Medulla oblongata (tissue), 1 donor: ENCODE results near the gene P3R3URF.

Source experiments
- DNase-seq: peaks from one replicate; pipeline ENCODE4 v3.0.0-alpha.2; 2015; ENCODE audit errors: extremely low spot score

Gene P3R3URF

GRCh38 chr1:46172321-46172720 is 4.0 kb downstream of the P3R3URF start:
- DNase-seq: no peak

- DNase-seq: no peak
Observed at GRCh38 chr1:46171871-46172270, 4.4 kb downstream of the P3R3URF start.

GRCh38 chr1:46171351-46171750 is 4.9 kb downstream of the P3R3URF start:
- no peak for DNase-seq

- DNase-seq: no peak
Observed at GRCh38 chr1:46169811-46170454, 6.4 kb downstream of the P3R3URF start.

- DNase-seq: no peak
Observed at GRCh38 chr1:46168477-46168876, 7.8 kb downstream of the P3R3URF start.

- no peak for DNase-seq
Observed at GRCh38 chr1:46166521-46167462, 9.5 kb downstream of the P3R3URF start.

- no peak for DNase-seq
Observed at GRCh38 chr1:46160212-46160611, 16.1 kb downstream of the P3R3URF start.

- DNase-seq: no peak
Observed at GRCh38 chr1:46159516-46159915, 16.8 kb downstream of the P3R3URF start.

GRCh38 chr1:46158312-46159281 is 17.7 kb downstream of the P3R3URF start:
- no peak for DNase-seq

- DNase-seq: no peak
Observed at GRCh38 chr1:46157916-46158311, 18.4 kb downstream of the P3R3URF start.

- DNase-seq: no peak
Observed at GRCh38 chr1:46153732-46154131, 22.6 kb downstream of the P3R3URF start.

- DNase-seq: no peak
Observed at GRCh38 chr1:46153228-46153627, 23.1 kb downstream of the P3R3URF start.

- DNase-seq: no peak
Observed at GRCh38 chr1:46152016-46152415, 24.3 kb downstream of the P3R3URF start.

GRCh38 chr1:46150085-46150484 is 26.2 kb downstream of the P3R3URF start:
- DNase-seq: no peak

- no peak for DNase-seq
Observed at GRCh38 chr1:46148318-46148717, 28.0 kb downstream of the P3R3URF start.

GRCh38 chr1:46137916-46138315 is 38.4 kb downstream of the P3R3URF start:
- DNase-seq: no peak

- no peak for DNase-seq
Observed at GRCh38 chr1:46136711-46137110, 39.6 kb downstream of the P3R3URF start.

GRCh38 chr1:46134660-46135331 is 41.5 kb downstream of the P3R3URF start:
- DNase-seq: no peak

- no peak for DNase-seq
Observed at GRCh38 chr1:46133781-46134350, 42.4 kb downstream of the P3R3URF start.

- DNase-seq: no peak
Observed at GRCh38 chr1:46133181-46133658, 43.1 kb downstream of the P3R3URF start.
